ENCODE data around the gene FRS3.

Gene FRS3

GRCh38 chr6:41728954-41729353 lies 50.7 kb downstream of the FRS3 start:
- intact Hi-C loops (cut with micrococcal nuclease) = no loop called here
- no peak overlapping the region for H3K4me3 Mint-ChIP-seq
- H3K27ac Mint-ChIP-seq = peak overlapping the region; percentile 35
- H3K4me1 Mint-ChIP-seq (ENCODE audit: low read depth) = peaks cover 92% of the 10 kb centered on the region
- no peaks in the 10 kb centered on the region for H3K9me3 Mint-ChIP-seq
- no peaks in the 10 kb centered on the region for H3K27me3 Mint-ChIP-seq
- H3K36me3 Mint-ChIP-seq (ENCODE audit: low read depth) = peaks cover 41% of the 10 kb centered on the region

- peaks cover 92% of the 10 kb centered on the region for H3K4me1 Mint-ChIP-seq (ENCODE audit: low read depth)
- intact Hi-C loops (cut with micrococcal nuclease) = no loop called here
- no peaks in the 10 kb centered on the region for H3K27me3 Mint-ChIP-seq
- H3K9me3 Mint-ChIP-seq = no peaks in the 10 kb centered on the region
- H3K4me3 Mint-ChIP-seq = no peak overlapping the region
- H3K36me3 Mint-ChIP-seq (ENCODE audit: low read depth) = peaks cover 41% of the 10 kb centered on the region
- peak overlapping the region; percentile 35 for H3K27ac Mint-ChIP-seq
These were observed 51.4 kb downstream of the FRS3 start for GRCh38 chr6:41728073-41728936.

- H3K4me3 Mint-ChIP-seq = no peak overlapping the region
- peaks cover 92% of the 10 kb centered on the region for H3K4me1 Mint-ChIP-seq (ENCODE audit: low read depth)
- H3K9me3 Mint-ChIP-seq = no peaks in the 10 kb centered on the region
- no peaks in the 10 kb centered on the region for H3K27me3 Mint-ChIP-seq
- intact Hi-C loops (cut with micrococcal nuclease) = no loop called here
- H3K27ac Mint-ChIP-seq = no peak overlapping the region
- H3K36me3 Mint-ChIP-seq (ENCODE audit: low read depth) = peaks cover 41% of the 10 kb centered on the region
These were observed 52.0 kb downstream of the FRS3 start for GRCh38 chr6:41727705-41728072.

GRCh38 chr6:41726876-41727275 lies 52.8 kb downstream of the FRS3 start:
- H3K27me3 Mint-ChIP-seq = no peaks in the 10 kb centered on the region
- no peaks in the 10 kb centered on the region for H3K9me3 Mint-ChIP-seq
- H3K27ac Mint-ChIP-seq = peak overlapping the region; percentile 67
- H3K4me1 Mint-ChIP-seq (ENCODE audit: low read depth) = peaks cover 94% of the 10 kb centered on the region
- intact Hi-C loops (cut with micrococcal nuclease) = no loop called here
- H3K36me3 Mint-ChIP-seq (ENCODE audit: low read depth) = peaks cover 35% of the 10 kb centered on the region
- H3K4me3 Mint-ChIP-seq = no peak overlapping the region

GRCh38 chr6:41724586-41725501 lies 54.9 kb downstream of the FRS3 start:
- Mint-ChIP-seq H3K4me1 (ENCODE audit: low read depth) (peaks cover 94% of the 10 kb centered on the region), H3K4me3 (no peak overlapping the region), H3K27ac (peak overlapping the region; percentile 90), H3K27me3 (no peaks in the 10 kb centered on the region), H3K9me3 (no peaks in the 10 kb centered on the region), H3K36me3 (ENCODE audit: low read depth) (peaks cover 36% of the 10 kb centered on the region)
- intact Hi-C loops (cut with micrococcal nuclease) = no loop called here

- Mint-ChIP-seq H3K27me3 (no peaks in the 10 kb centered on the region), H3K27ac (peak overlapping the region; percentile 90), H3K4me3 (peak overlapping the region; percentile 30), H3K4me1 (ENCODE audit: low read depth) (peaks cover 94% of the 10 kb centered on the region), H3K9me3 (no peaks in the 10 kb centered on the region), H3K36me3 (ENCODE audit: low read depth) (peaks cover 29% of the 10 kb centered on the region)
- intact Hi-C loops (cut with micrococcal nuclease) = no loop called here
These were observed 55.5 kb downstream of the FRS3 start for GRCh38 chr6:41724228-41724580.

- Mint-ChIP-seq H3K27me3 (no peaks in the 10 kb centered on the region), H3K9me3 (no peaks in the 10 kb centered on the region), H3K4me3 (peak overlapping the region; percentile 70), H3K4me1 (ENCODE audit: low read depth) (peaks cover 94% of the 10 kb centered on the region), H3K27ac (peak overlapping the region; percentile 90), H3K36me3 (ENCODE audit: low read depth) (peaks cover 24% of the 10 kb centered on the region)
- intact Hi-C loops (cut with micrococcal nuclease) = loop anchor here (1.0 kb wide), 2 partner anchors 11 to 17 kb away; no protein-coding TSS in a partner anchor
These were observed 56.0 kb downstream of the FRS3 start for GRCh38 chr6:41723530-41724227.

GRCh38 chr6:41722969-41723529 lies 56.7 kb downstream of the FRS3 start:
- Mint-ChIP-seq H3K27me3 (no peaks in the 10 kb centered on the region), H3K9me3 (no peaks in the 10 kb centered on the region), H3K4me3 (peak overlapping the region; percentile 70), H3K4me1 (ENCODE audit: low read depth) (peaks cover 92% of the 10 kb centered on the region), H3K27ac (peak overlapping the region; percentile 90), H3K36me3 (ENCODE audit: low read depth) (peaks cover 18% of the 10 kb centered on the region)
- intact Hi-C loops (cut with micrococcal nuclease) = loop anchor here (1.0 kb wide), 2 partner anchors 11 to 17 kb away; no protein-coding TSS in a partner anchor

- Mint-ChIP-seq H3K36me3 (ENCODE audit: low read depth) (peaks cover 10% of the 10 kb centered on the region), H3K27me3 (no peaks in the 10 kb centered on the region), H3K9me3 (no peaks in the 10 kb centered on the region), H3K4me3 (no peak overlapping the region), H3K27ac (peak overlapping the region; percentile 74), H3K4me1 (ENCODE audit: low read depth) (peaks cover 92% of the 10 kb centered on the region)
- intact Hi-C loops (cut with micrococcal nuclease) = no loop called here
These were observed 58.3 kb downstream of the FRS3 start for GRCh38 chr6:41721414-41721813.

- peak overlapping the region; percentile 74 for H3K27ac Mint-ChIP-seq
- H3K4me3 Mint-ChIP-seq = no peak overlapping the region
- peaks cover 94% of the 10 kb centered on the region for H3K4me1 Mint-ChIP-seq (ENCODE audit: low read depth)
- intact Hi-C loops (cut with micrococcal nuclease) = no loop called here
- H3K27me3 Mint-ChIP-seq = no peaks in the 10 kb centered on the region
- H3K9me3 Mint-ChIP-seq = no peaks in the 10 kb centered on the region
- H3K36me3 Mint-ChIP-seq (ENCODE audit: low read depth) = peaks cover 16% of the 10 kb centered on the region
These were observed 58.9 kb downstream of the FRS3 start for GRCh38 chr6:41720783-41721182.

- Mint-ChIP-seq H3K27me3 (no peaks in the 10 kb centered on the region), H3K27ac (peak overlapping the region; percentile 74), H3K4me3 (no peak overlapping the region), H3K36me3 (ENCODE audit: low read depth) (peaks cover 20% of the 10 kb centered on the region), H3K4me1 (ENCODE audit: low read depth) (peaks cover 93% of the 10 kb centered on the region), H3K9me3 (no peaks in the 10 kb centered on the region)
- intact Hi-C loops (cut with micrococcal nuclease) = no loop called here
These were observed 59.5 kb downstream of the FRS3 start for GRCh38 chr6:41720262-41720620.
